GM21825 (cell line): ENCODE data around the gene ATXN7L3B.
A peak's percentile ranks its signal among the peaks of the same experiment; 100 is the strongest.
"Not testable (repeated sequence)": the region's sequence is repeated elsewhere in the genome, so short reads cannot be mapped to it uniquely, and the experiment has no call there.

ENCODE experiments used
- ATAC-seq: cut with Tn5 transposase; IDR thresholded peaks from one replicate; pipeline ENCODE4 v1.9.1; 2021; ENCODE audit warnings: mild to moderate bottlenecking, moderate library complexity; ENCODE audit not compliant: unreplicated experiment

ATXN7L3B gene

GRCh38 chr12:74537707-74538385 lies at the start of gene ATXN7L3B:
TSS of gene ATXN7L3B (plus strand) at chr12:74537835. CDS start at chr12:74538113, 278 bp downstream.
- ATAC-seq = peak; percentile 96

DNA sequence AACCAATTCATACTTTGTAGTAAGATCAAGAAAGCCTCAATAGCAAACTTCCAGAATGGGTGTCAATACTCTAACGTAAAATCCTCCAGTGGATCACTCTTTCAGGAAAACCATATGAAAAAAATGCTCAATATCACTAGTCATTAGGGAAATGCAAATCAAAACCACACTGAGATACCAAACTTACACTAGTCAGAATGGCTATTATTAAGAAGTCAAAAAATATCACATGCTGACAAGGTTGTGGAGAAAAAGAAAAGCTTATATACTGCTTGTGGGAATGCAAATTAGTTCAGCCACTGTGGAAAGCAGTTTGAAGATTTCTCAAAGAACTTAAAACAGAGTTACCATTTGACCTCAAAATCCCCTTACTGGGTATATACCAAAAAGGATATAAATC lies 49.5 kb upstream of the ATXN7L3B start:
- ATAC-seq = no peak

DNA sequence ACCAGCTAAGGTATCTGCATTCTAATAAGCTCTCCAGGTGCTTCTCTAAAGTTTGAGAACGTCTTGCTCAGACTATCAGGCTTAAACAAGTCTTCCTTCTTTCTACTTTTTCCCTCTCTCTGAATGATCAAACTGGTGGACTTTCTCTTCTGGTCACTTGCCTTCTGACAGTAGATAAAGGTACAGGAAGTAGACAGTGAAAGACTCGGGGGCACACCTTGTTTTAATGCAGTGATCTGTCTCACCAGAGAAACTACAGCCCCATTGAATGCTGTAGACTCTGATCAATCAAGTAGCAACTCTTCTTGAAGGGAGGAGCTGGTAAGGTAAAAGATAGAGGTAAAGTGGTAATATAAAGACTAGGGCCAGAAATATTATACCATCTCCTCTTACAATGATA lies 48.1 kb upstream of the ATXN7L3B start:
- ATAC-seq = peak; percentile 32

- peak; percentile 86 for ATAC-seq
These were observed 47.1 kb upstream of the ATXN7L3B start for GRCh38 chr12:74490390-74491064.

DNA sequence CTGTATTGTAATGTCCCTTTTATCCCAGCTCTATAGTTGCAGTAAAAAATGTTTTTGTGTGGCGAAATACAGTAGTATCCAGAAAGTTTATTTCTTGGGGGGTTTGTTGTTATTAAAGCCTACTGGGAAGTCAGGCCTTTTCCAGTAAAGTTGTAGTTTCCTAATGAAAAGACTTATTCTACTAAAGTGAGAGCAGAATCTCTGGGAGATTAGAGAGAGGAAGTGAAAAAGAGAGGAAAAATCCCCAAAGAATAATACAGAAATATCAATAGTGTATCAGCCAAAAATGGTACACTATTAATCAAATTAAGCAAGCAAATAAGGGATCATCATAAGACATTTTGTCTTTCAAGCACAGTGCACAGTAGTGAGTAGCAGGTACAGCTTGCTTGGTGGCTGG lies 46.3 kb upstream of the ATXN7L3B start:
- no peak for ATAC-seq

- no peak for ATAC-seq
These were observed 38.4 kb upstream of the ATXN7L3B start for GRCh38 chr12:74499192-74499591.

- not testable (repeated sequence) for ATAC-seq
These were observed 28.6 kb upstream of the ATXN7L3B start for GRCh38 chr12:74508873-74509657.

GRCh38 chr12:74509886-74510285 lies 27.7 kb upstream of the ATXN7L3B start:
- ATAC-seq = no peak

DNA sequence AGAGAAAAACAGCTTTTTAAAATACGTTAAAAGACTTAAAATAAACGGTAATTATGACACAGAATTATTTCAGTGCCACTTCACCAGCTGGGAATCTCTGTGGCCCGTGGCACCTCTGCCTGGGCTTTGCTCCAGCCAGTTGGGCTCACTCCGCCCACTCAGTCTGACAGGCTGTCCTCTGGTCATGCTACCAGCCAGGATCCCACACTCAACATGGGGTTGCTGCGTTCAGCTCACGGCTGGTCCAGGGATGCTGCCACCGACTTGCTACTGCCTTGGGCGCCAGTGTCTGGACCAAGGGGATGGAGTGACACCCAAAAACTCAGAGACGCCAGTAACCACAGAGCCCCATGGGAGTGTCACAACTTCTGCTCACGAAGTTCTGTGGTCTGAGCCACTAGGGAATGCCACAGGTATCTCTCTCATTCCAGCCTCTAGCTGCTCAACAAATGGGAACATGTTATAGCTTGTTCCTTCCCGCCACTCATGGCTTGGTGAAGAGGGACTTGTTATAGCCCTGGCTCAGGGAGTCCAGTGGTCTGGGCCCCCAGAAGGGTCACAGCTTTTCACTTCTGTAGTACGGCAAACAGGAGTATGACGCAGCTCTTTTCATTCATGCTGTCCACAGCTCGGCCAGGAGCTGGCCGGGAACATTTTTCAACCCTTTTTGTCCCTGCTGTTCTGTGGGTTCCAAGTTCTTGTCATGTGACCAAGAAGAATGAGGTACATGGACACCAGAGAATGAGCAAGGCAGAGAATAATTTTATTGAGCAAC lies 23.4 kb upstream of the ATXN7L3B start:
- no peak for ATAC-seq

DNA sequence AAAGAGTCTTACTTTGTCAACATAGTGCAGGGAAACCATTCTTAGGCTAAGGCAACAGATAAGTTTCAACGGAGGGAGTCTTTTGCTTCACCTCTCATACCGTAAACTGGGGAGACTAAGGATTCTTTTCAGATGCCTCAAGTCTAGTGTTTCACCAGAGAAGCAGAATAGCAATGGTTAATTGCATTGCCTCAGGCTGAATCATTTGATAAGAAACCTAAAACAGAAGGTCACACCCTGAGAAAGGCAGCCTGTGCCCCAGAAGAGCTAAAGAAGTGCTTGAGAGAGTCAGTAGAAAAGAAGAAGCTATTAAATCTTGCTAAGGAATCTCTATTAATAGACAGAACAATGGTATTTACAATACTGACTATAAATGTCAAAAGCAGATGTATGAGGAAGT lies 21.8 kb upstream of the ATXN7L3B start:
- no peak for ATAC-seq

- ATAC-seq = no peak
These were observed 11.1 kb upstream of the ATXN7L3B start for GRCh38 chr12:74526535-74526934.

DNA sequence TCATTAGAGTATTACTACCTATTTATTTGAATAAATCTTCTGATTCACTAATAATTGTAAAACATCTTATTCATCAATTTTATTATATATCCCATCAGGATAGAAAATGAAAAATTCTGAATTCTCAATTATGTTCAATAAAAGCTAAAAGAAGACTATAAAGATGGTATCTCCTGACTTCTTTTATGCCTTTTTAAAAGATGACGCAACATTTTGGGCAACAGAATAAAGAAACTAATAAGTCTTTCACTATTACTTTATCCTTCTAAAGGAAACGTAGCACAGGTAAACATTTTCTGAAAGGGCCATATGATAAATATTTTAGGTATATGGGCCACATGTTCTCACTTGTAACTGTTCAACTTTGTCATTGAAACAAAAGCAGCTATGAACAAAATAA lies 10.1 kb upstream of the ATXN7L3B start:
- ATAC-seq = no peak

- ATAC-seq = no peak
These were observed 7.0 kb upstream of the ATXN7L3B start for GRCh38 chr12:74530676-74531075.

DNA sequence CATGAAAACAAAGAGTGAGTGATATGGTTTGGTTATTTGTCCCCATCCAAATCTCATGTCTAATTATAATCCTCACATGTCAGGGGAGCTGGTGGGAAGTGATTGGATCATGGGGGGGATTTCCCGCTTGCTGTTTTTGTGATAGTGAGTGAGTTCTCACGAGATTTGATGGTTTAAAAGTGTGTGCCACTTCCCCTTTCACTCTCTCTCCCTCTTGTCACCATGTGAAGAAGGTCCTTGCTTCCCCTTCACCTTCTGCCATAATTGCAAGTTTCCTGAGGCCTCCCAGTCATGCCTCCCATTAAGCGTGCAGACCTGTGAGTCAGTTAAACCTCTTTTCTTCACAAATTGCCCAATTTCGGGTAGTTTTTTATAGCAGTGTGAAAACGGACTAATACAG lies 2.1 kb upstream of the ATXN7L3B start:
- ATAC-seq = no peak

DNA sequence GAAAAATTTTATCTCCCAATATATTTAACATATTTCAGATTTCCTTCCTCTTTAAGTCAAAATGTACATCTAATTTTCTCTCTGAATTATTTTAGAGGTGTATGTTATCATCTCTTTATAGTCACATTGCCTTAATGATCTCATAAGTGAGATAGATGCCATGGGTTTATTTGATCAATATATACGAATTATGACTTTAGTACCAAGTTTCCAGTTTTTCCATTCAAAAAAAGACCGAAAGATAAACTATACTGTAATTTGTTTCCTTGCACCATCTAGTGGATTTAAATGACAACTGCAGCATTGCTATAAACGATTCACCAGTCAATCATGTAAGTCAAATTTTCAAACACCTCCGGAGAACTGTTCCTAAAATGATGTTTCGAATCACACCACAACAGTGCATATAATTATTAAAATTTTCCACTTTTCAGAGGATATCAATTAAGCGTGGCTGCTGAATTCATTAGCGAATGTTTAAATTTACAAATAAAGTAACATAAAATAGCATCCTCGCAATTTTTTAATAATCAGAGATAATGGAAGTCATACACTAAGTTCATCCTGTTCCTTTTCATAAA lies 419 bp upstream of the ATXN7L3B start:
- peak; percentile 55 for ATAC-seq

DNA sequence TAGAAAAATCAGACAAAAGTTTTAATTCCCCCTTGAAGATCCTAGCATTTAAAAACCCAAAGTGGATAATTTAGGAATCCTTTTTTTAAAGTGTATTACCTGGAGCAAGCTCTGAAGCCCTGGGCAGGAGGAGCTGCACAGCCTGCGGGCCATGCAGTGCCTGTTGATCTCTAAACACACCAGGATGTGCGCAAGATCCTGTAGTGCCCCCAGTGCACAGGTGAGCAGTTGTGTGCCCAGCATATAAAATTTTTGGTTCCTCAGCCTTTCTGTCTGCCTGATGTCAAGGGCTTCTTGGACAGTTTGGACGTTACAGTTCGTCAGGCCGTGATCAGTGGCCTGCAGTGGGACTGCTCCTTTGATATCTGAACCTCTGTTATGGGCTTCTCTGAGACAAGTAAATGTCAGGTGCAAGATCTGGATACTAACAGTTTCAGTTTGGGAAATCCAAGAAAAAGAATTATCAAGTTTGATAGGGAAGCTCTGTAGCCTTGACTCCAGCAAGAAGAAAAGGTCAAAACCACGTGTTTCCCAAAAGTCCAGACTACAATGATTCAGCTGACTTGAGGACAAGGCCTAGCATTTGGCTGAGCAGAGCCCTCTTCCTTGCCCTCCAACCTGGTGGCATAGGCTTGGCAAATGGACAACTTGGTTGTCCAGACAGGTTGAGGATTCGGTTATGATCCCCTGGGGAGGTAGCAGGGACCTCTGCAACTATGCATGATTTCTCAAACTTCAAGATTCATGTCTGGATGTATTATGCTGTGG lies 1.0 kb downstream of the ATXN7L3B start:
- peak; percentile 29 for ATAC-seq

- no peak for ATAC-seq
These were observed 1.6 kb downstream of the ATXN7L3B start for GRCh38 chr12:74539261-74539660.

DNA sequence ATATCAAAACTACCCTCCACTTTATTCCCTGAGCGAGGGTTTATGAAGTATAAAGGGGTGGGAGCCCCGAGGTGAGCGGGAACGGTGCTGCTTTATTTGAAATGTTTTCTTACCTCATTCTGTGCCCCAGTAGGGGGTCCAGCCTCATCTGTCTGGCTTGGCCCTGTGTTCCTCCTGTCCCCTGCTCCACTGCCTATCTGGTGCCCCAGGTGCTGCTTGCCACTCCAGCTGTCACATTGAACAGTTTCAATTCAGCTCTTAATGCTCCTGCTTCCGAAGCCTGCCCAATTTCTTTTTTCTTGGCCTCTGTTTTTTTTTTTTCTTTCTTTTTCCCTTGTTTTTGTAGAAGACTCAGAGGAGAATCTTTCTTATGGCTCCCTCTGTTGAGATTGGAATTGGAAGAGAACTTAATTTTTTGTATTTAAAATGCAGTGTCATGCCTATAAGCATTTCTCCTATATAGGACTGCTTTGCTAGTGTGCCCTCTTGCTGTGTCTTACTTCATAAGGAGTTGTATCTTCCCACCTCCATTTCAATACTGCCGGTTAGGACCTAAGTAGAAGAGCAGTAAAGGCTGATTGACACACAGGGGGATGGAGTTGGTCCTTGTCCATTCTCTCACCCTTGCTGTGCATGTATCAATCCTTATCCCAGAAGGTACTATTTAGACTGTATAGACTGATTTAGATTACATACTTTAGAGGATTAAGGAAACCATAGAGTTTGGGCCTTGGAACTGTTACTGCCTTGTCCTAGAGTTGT lies 2.3 kb downstream of the ATXN7L3B start:
- no peak for ATAC-seq

GRCh38 chr12:74541074-74541473 lies 3.4 kb downstream of the ATXN7L3B start:
- no peak for ATAC-seq
